ENCODE data around the gene PLCH1. TPM values are rescaled to one million over a fixed set of nuclear protein-coding genes. Genes with fewer than 3 reads are reported as not detected.

PLCH1 gene
- total RNA-seq, 2 experiments from 2014 or later = 0.06 TPM; not detected in 1

GRCh38 chr3:155420406-155420805 is 324.5 kb downstream of the PLCH1 start:
- no TSS peak for BruUV-seq (replicated peaks)
- Histone ChIP-seq H3K4me3 (ENCODE audit: low read depth, low read length, poor library complexity, severe bottlenecking) (no peak overlapping the region), H3K79me2 (ENCODE audit: insufficient read depth, low read depth, low read length) (no peaks in the 10 kb centered on the region), H4K20me1 (ENCODE audit: insufficient read depth, low read length) (no peaks in the 10 kb centered on the region), H3K27ac (ENCODE audit: low read depth, low read length, poor library complexity, severe bottlenecking) (no peak overlapping the region), H3K4me2 (ENCODE audit: low read length) (no peak overlapping the region), H3K4me1 (ENCODE audit: insufficient read depth, low read length, poor library complexity, severe bottlenecking) (no peaks in the 10 kb centered on the region), H3K9me3 (ENCODE audit: low read length) (no peaks in the 10 kb centered on the region), H3K36me3 (ENCODE audit: insufficient read depth, low read length) (no peaks in the 10 kb centered on the region), H2AFZ (ENCODE audit: low read length) (no peak overlapping the region), H3K9me2 (ENCODE audit: insufficient read depth, low read length) (no peaks in the 10 kb centered on the region)
- ChIA-PET POLR2A (no interaction called here), CTCF (ENCODE audit: unreplicated experiment) (no interaction called here)
- intact Hi-C loops (cut with micrococcal nuclease; ENCODE audit: unreplicated experiment) = no loop called here
- DNase-seq (ENCODE audit: low spot score) = no peak
- TF ChIP-seq CTCF (conservative IDR thresholded peaks at IDR 0.05; ENCODE audit: low read length) (no peak), EZH2phosphoT487 (IDR thresholded peaks at IDR 0.05; ENCODE audit: borderline replicate concordance, low read depth, low read length) (no peak)

GRCh38 chr3:155418407-155418806 is 326.5 kb downstream of the PLCH1 start:
- H3K9me2 ChIP-seq (ENCODE audit: insufficient read depth, low read length) = no peaks in the 10 kb centered on the region
- no peaks in the 10 kb centered on the region for H4K20me1 ChIP-seq (ENCODE audit: insufficient read depth, low read length)
- H3K9me3 ChIP-seq (ENCODE audit: low read length) = no peaks in the 10 kb centered on the region
- no peak overlapping the region for H3K27ac ChIP-seq (ENCODE audit: low read depth, low read length, poor library complexity, severe bottlenecking)
- no TSS peak for BruUV-seq (replicated peaks)
- H3K4me3 ChIP-seq (ENCODE audit: low read depth, low read length, poor library complexity, severe bottlenecking) = no peak overlapping the region
- no peak overlapping the region for H3K4me2 ChIP-seq (ENCODE audit: low read length)
- intact Hi-C loops (cut with micrococcal nuclease; ENCODE audit: unreplicated experiment) = no loop called here
- no peaks in the 10 kb centered on the region for H3K4me1 ChIP-seq (ENCODE audit: insufficient read depth, low read length, poor library complexity, severe bottlenecking)
- H3K36me3 ChIP-seq (ENCODE audit: insufficient read depth, low read length) = no peaks in the 10 kb centered on the region
- CTCF ChIA-PET (ENCODE audit: unreplicated experiment) = no interaction called here
- DNase-seq (ENCODE audit: low spot score) = no peak
- H3K79me2 ChIP-seq (ENCODE audit: insufficient read depth, low read depth, low read length) = no peaks in the 10 kb centered on the region
- TF ChIP-seq CTCF (conservative IDR thresholded peaks at IDR 0.05; ENCODE audit: low read length) (no peak), EZH2phosphoT487 (IDR thresholded peaks at IDR 0.05; ENCODE audit: borderline replicate concordance, low read depth, low read length) (no peak)
- POLR2A ChIA-PET = no interaction called here
- H2AFZ ChIP-seq (ENCODE audit: low read length) = no peak overlapping the region

- TF ChIP-seq CTCF (conservative IDR thresholded peaks at IDR 0.05; ENCODE audit: low read length) (no peak), EZH2phosphoT487 (IDR thresholded peaks at IDR 0.05; ENCODE audit: borderline replicate concordance, low read depth, low read length) (no peak)
- CTCF ChIA-PET (ENCODE audit: unreplicated experiment) = no interaction called here
- Histone ChIP-seq H3K36me3 (ENCODE audit: insufficient read depth, low read length) (no peaks in the 10 kb centered on the region), H2AFZ (ENCODE audit: low read length) (no peak overlapping the region), H3K9me3 (ENCODE audit: low read length) (no peaks in the 10 kb centered on the region), H3K4me2 (ENCODE audit: low read length) (no peak overlapping the region), H4K20me1 (ENCODE audit: insufficient read depth, low read length) (no peaks in the 10 kb centered on the region), H3K9me2 (ENCODE audit: insufficient read depth, low read length) (no peaks in the 10 kb centered on the region), H3K4me1 (ENCODE audit: insufficient read depth, low read length, poor library complexity, severe bottlenecking) (no peaks in the 10 kb centered on the region), H3K27ac (ENCODE audit: low read depth, low read length, poor library complexity, severe bottlenecking) (no peak overlapping the region), H3K79me2 (ENCODE audit: insufficient read depth, low read depth, low read length) (no peaks in the 10 kb centered on the region), H3K4me3 (ENCODE audit: low read depth, low read length, poor library complexity, severe bottlenecking) (no peak overlapping the region)
- intact Hi-C loops (cut with micrococcal nuclease; ENCODE audit: unreplicated experiment) = no loop called here
- DNase-seq (ENCODE audit: low spot score) = no peak
- no TSS peak for BruUV-seq (replicated peaks)
- POLR2A ChIA-PET = no interaction called here
These were observed 327.8 kb downstream of the PLCH1 start for GRCh38 chr3:155417119-155417517.

Data from OCI-LY7 (cell line).